Endothelial cell of umbilical vein (primary cell): Measurements from ENCODE around the gene OLIG3. TPM values are rescaled to one million over a fixed set of nuclear protein-coding genes. Genes with fewer than 3 reads are reported as not detected.

Experiments used
- BruUV-seq: library from RNA; stranded (reverse); fragments of 400-500 nt; replicated peaks from 2 replicates; lab custom pipeline; 2021; lab: Mats Ljungman, UMichigan
- CTCF ChIA-PET: fragments of 300-600, 350-600 bp; sonication (Branson Sonifier 250); formaldehyde crosslinking; loops from one replicate; lab custom pipeline; 2021; ENCODE audit warnings: antibody characterized with exemption, inconsistent platforms; lab: Charles Lee
- POLR2A ChIA-PET: fragments of 300-600, 350-600 bp; sonication (Branson Sonifier 250); formaldehyde crosslinking; loops from one replicate; lab custom pipeline; 2021; ENCODE audit warnings: antibody characterized with exemption, inconsistent platforms; lab: Charles Lee
- DNase-seq: peaks from one replicate; pipeline ENCODE4 v3.0.0-alpha.2; 2011; ENCODE audit warnings: low read depth, low spot score
- FAIRE-seq: peaks from 2 replicates; lab custom pipeline; 2011; peaks lifted over from hg19 to GRCh38; lab: Jason Lieb, UNC
- H2AFZ ChIP-seq: 2 replicates; pipeline ENCODE4 v1.6.0; 2012; ENCODE audit warnings: low read depth, low read length, control low read depth, inconsistent platforms
- H3K27ac ChIP-seq: 2 replicates; pipeline ENCODE4 v1.5.1; 2011; ENCODE audit warnings: low read depth, mild to moderate bottlenecking, control low read depth, low read length, moderate library complexity; ENCODE audit not compliant: insufficient read depth
- H3K27me3 ChIP-seq, 2 experiments: 2 replicates each; pipeline versions ENCODE4 v1.6.0 to v1.6.1; 2011; ENCODE audit warnings: low read length in 2 of 2, mixed read lengths in 1 of 2; ENCODE audit not compliant: control insufficient read depth in 2 of 2, insufficient read depth in 2 of 2
- H3K36me3 ChIP-seq, 2 experiments: 2 replicates in 1 of 2; 3 replicates in 1 of 2; pipeline ENCODE4 v1.5.1; 2011; ENCODE audit warnings: low read length in 2 of 2, mild to moderate bottlenecking in 1 of 2, moderate library complexity in 1 of 2; ENCODE audit not compliant: control insufficient read depth in 2 of 2, insufficient read depth in 2 of 2; ENCODE audit errors: extremely low read depth in 1 of 2
- H3K4me1 ChIP-seq: 3 replicates; pipeline ENCODE4 v1.5.1; 2011; ENCODE audit warnings: mild to moderate bottlenecking, low read length; ENCODE audit not compliant: control insufficient read depth, insufficient read depth; ENCODE audit errors: extremely low read depth
- H3K4me2 ChIP-seq: 2 replicates; pipeline ENCODE4 v1.6.1; 2011; ENCODE audit warnings: low read length, control low read depth, mixed read lengths; ENCODE audit not compliant: insufficient read depth
- H3K4me3 ChIP-seq, 3 experiments: fragments of 200-600 bp in 1 of 3; sonication (generic), shearing (Covaris generic) in 1 of 3; replicated peaks in 1 of 3; 2 replicates each; pipeline ENCODE4 v1.5.1; 2011 to 2016; ENCODE audit warnings: control low read depth in 3 of 3, low read length in 3 of 3, mild to moderate bottlenecking in 2 of 3, inconsistent platforms in 1 of 3, low read depth in 1 of 3, moderate library complexity in 1 of 3; ENCODE audit not compliant: insufficient read depth in 1 of 3
- H3K79me2 ChIP-seq: 2 replicates; pipeline ENCODE4 v1.6.0; 2012; ENCODE audit warnings: low read length, inconsistent platforms; ENCODE audit not compliant: control insufficient read depth, insufficient read depth
- H3K9ac ChIP-seq: replicated peaks from 2 replicates; pipeline ENCODE3; 2011; ENCODE audit warnings: low read length, control low read depth; ENCODE audit not compliant: insufficient read depth; ENCODE audit errors: extremely low read depth
- H3K9me1 ChIP-seq: replicated peaks from 3 replicates; pipeline ENCODE4 v1.6.0; 2011; ENCODE audit warnings: mild to moderate bottlenecking, low read length; ENCODE audit not compliant: control insufficient read depth, insufficient read depth; ENCODE audit errors: extremely low read depth
- H3K9me3 ChIP-seq: replicated peaks from 2 replicates; pipeline ENCODE4 v1.5.1; 2012; ENCODE audit warnings: low read length, inconsistent platforms; ENCODE audit not compliant: control insufficient read depth, insufficient read depth
- H4K20me1 ChIP-seq: replicated peaks from 2 replicates; pipeline ENCODE3; 2011; ENCODE audit warnings: mild to moderate bottlenecking, low read length; ENCODE audit not compliant: control insufficient read depth, insufficient read depth; ENCODE audit errors: extremely low read depth
- CTCF ChIP-seq, 2 donors: IDR thresholded peaks; 1 replicate in 1 of 2; 2 replicates in 1 of 2; pipeline ENCODE4 v1.5.1; 2011; ENCODE audit warnings: low read length in 2 of 2, mild to moderate bottlenecking in 2 of 2, moderate library complexity in 2 of 2, control low read depth in 1 of 2, inconsistent platforms in 1 of 2, low read depth in 1 of 2; ENCODE audit not compliant: insufficient read depth in 1 of 2; ENCODE audit errors: extremely low read depth in 1 of 2
- EZH2 ChIP-seq: IDR thresholded peaks from 2 replicates; pipeline ENCODE4 v1.6.1; 2012; ENCODE audit warnings: borderline replicate concordance, low read depth, mild to moderate bottlenecking, moderate library complexity, low read length, inconsistent platforms; ENCODE audit not compliant: severe bottlenecking
- FOS ChIP-seq: IDR thresholded peaks from 2 replicates; pipeline ENCODE4 v1.6.1; 2011; ENCODE audit warnings: mild to moderate bottlenecking, low read length, moderate library complexity, borderline replicate concordance; ENCODE audit not compliant: insufficient read depth
- GATA2 ChIP-seq: IDR thresholded peaks from 2 replicates; pipeline ENCODE4 v1.7.0; 2011; ENCODE audit warnings: low read depth, mild to moderate bottlenecking, moderate library complexity, mixed read lengths, low read length; ENCODE audit not compliant: insufficient read length, insufficient read depth
- JUN ChIP-seq: IDR thresholded peaks from 2 replicates; pipeline ENCODE4 v1.6.1; 2011; ENCODE audit warnings: borderline replicate concordance, low read depth; ENCODE audit not compliant: insufficient read length, insufficient read depth
- MAX ChIP-seq: IDR thresholded peaks from 2 replicates; pipeline ENCODE4 v1.6.1; 2011; ENCODE audit not compliant: insufficient read depth, insufficient read length
- MYC ChIP-seq: IDR thresholded peaks from one replicate; pipeline ENCODE4 v1.6.1; 2011; ENCODE audit warnings: mild to moderate bottlenecking, low read depth, low read length
- POLR2A ChIP-seq: IDR thresholded peaks from 2 replicates; pipeline ENCODE4 v1.6.1; 2012; ENCODE audit warnings: low read depth, mild to moderate bottlenecking, control low read depth, low read length
- POLR2AphosphoS5 ChIP-seq: IDR thresholded peaks from 2 replicates; pipeline ENCODE4 v1.6.1; 2012; ENCODE audit warnings: low read depth, mild to moderate bottlenecking, control low read depth, low read length, moderate library complexity; ENCODE audit not compliant: insufficient read depth
- dilution Hi-C: fragments of 300-500 bp; cut with MboI; formaldehyde crosslinking; loops from one replicate; pipeline ENCODE4 v1.15.0; 2019; ENCODE audit warnings: low sequenced_read_pairs; ENCODE audit not compliant: extremely low pct_ligation_motif_present
- intact Hi-C: fragments of 100-400 bp; cut with micrococcal nuclease; formaldehyde crosslinking; loops from one replicate; pipeline ENCODE4 v1.10.0; 2022
- polyA plus RNA-seq, 4 experiments: library from polyadenylated mRNA; depleted of rRNA in 3 of 4; stranded (reverse) in 3 of 4; unstranded in 1 of 4; fragments of >200 nt; gene quantifications; 2 replicates each; pipeline versions ENCODE4 v1.2.1 to v1.2.3, GENCODE V29; 2011 to 2012; ENCODE audit warnings: missing spikeins in 1 of 4
- total RNA-seq: library from RNA; stranded (reverse); gene quantifications from 2 replicates; pipeline ENCODE4 v1.2.3, GENCODE V29; 2021

Gene OLIG3
- total and polyA plus RNA-seq, 2 donors (not counting 3 experiments of a cell fraction or from before 2014, with no cell fraction given), result not detected

GRCh38 chr6:137471986-137472385 is 22.2 kb downstream of the OLIG3 start:
- Histone ChIP-seq H3K4me3 (no peak overlapping the region), H3K9me3 (no peaks in the 10 kb centered on the region), H3K79me2 (no peaks in the 10 kb centered on the region), H3K36me3 (no peaks in the 10 kb centered on the region), H3K9ac (no peak overlapping the region), H2AFZ (no peak overlapping the region), H3K27ac (no peak overlapping the region), H3K4me2 (no peak overlapping the region), H4K20me1 (no peaks in the 10 kb centered on the region), H3K4me1 (no peaks in the 10 kb centered on the region), H3K9me1 (no peaks in the 10 kb centered on the region), H3K27me3 (peaks cover 7 to 9% of the 10 kb centered on the region in 2 experiments)
- no peak for DNase-seq
- ChIA-PET POLR2A (no interaction called here), CTCF (interaction anchor here (1.2 kb wide), 1 partner anchor 11 kb away, joined by 3 read pairs; no protein-coding TSS in a partner anchor)
- no peak for FAIRE-seq
- BruUV-seq, result no TSS peak
- intact Hi-C loops (no loop called here), dilution Hi-C loops (no loop called here)
- TF ChIP-seq POLR2AphosphoS5, result no peak
- no peak for TF ChIP-seq EZH2
- TF ChIP-seq MAX, result no peak
- no peak for TF ChIP-seq FOS
- no peak for TF ChIP-seq MYC
- no peak for TF ChIP-seq JUN
- no peak for TF ChIP-seq POLR2A
- TF ChIP-seq GATA2, result no peak
- no peak for TF ChIP-seq CTCF (IDR thresholded peaks at IDR 0.05; ENCODE audit: extremely low read depth in 1 of 2, insufficient read depth in 1 of 2, low read depth in 1 of 2, low read length in 2 of 2)
